K562 (cell line): Measurements from ENCODE around the gene OR8D2. TPM values are rescaled to one million over a fixed set of nuclear protein-coding genes. Genes with fewer than 3 reads are reported as not detected.

Source experiments
- ATAC-seq: fragments of 200-7000 bp; cut with Tn5 transposase; 3 replicates; pipeline ENCODE4 v1.9.1; 2020; ENCODE audit warnings: moderate library complexity
- BruUV-seq: library from RNA; stranded (reverse); fragments of 400-500 nt; replicated peaks from 2 replicates; lab custom pipeline; 2021; lab: Mats Ljungman, UMichigan
- CTCF ChIA-PET: fragments of 300-600 bp; formaldehyde crosslinking; extraction: SDS; loops from one replicate; lab custom pipeline; 2021; ENCODE audit warnings: low intra/inter-chr PET ratio; lab: Yijun Ruan, JAX
- POLR2A ChIA-PET: fragments of 300-600, 350-650 bp; sonication (Branson Sonifier 250); formaldehyde crosslinking; extraction: SDS; loops from one replicate; lab custom pipeline; 2021; ENCODE audit warnings: antibody characterized with exemption, inconsistent platforms; lab: Yijun Ruan, JAX
- DNase-seq, 4 experiments: peaks; one replicate each; pipeline versions ENCODE4 v3.0.0 to v3.0.0-alpha.2; 2011 to 2018; ENCODE audit warnings: low spot score in 3 of 4, mixed read lengths in 3 of 4; ENCODE audit errors: extremely low read depth in 1 of 4
- FAIRE-seq: peaks from 2 replicates; lab custom pipeline; 2011; peaks lifted over from hg19 to GRCh38; lab: Jason Lieb, UNC
- H2AFZ ChIP-seq: 2 replicates; pipeline ENCODE4 v1.6.0; 2011; ENCODE audit warnings: low read depth, low read length, control low read depth, inconsistent platforms
- H3K27ac ChIP-seq: fragments of 200-600 bp; 3 replicates; pipeline ENCODE4 v1.8.0; 2011; ENCODE audit warnings: low read depth, mild to moderate bottlenecking, control low read depth, inconsistent platforms, low read length, moderate library complexity, mixed read lengths; ENCODE audit errors: extremely low read depth
- H3K27me3 ChIP-seq, 2 experiments: fragments of 300-600 bp in 1 of 2; 2 replicates in 1 of 2; 3 replicates in 1 of 2; pipeline versions ENCODE4 v1.6.0 to v1.8.0; 2011; ENCODE audit warnings: inconsistent platforms in 2 of 2, low read length in 2 of 2, mild to moderate bottlenecking in 1 of 2, mixed read lengths in 1 of 2, moderate library complexity in 1 of 2; ENCODE audit not compliant: control insufficient read depth in 2 of 2, insufficient read depth in 2 of 2
- H3K36me3 ChIP-seq: fragments of 300-600 bp; 3 replicates; pipeline ENCODE4 v1.8.0; 2011; ENCODE audit warnings: mild to moderate bottlenecking, low read length, inconsistent platforms; ENCODE audit not compliant: control insufficient read depth, insufficient read depth
- H3K4me1 ChIP-seq, 2 experiments: fragments of 200-600 bp in 1 of 2; replicated peaks in 1 of 2; 2 replicates in 1 of 2; 3 replicates in 1 of 2; pipeline versions ENCODE4 v1.5.1 to v1.8.0; 2011; ENCODE audit warnings: inconsistent platforms in 2 of 2, low read length in 2 of 2, mild to moderate bottlenecking in 1 of 2, mixed read lengths in 1 of 2, moderate library complexity in 1 of 2; ENCODE audit not compliant: control insufficient read depth in 2 of 2, insufficient read depth in 2 of 2
- H3K4me2 ChIP-seq: 2 replicates; pipeline ENCODE4 v1.6.1; 2011; ENCODE audit warnings: low read length, control low read depth, inconsistent platforms, mixed read lengths; ENCODE audit not compliant: insufficient read depth
- H3K4me3 ChIP-seq: fragments of 200-600 bp; sonication (generic), shearing (Covaris generic); 2 replicates; pipeline ENCODE4 v1.5.1; 2016; ENCODE audit warnings: control low read depth, inconsistent platforms
- H3K79me2 ChIP-seq: fragments of 200-600 bp; 3 replicates; pipeline ENCODE4 v1.8.0; 2011; ENCODE audit warnings: low read length, inconsistent platforms; ENCODE audit not compliant: control insufficient read depth, insufficient read depth
- H3K9ac ChIP-seq, 2 experiments: 2 replicates each; pipeline versions ENCODE4 v1.6.0 to v1.6.1; 2011; ENCODE audit warnings: low read depth in 2 of 2, low read length in 2 of 2, control low read depth in 1 of 2, inconsistent platforms in 1 of 2, mild to moderate bottlenecking in 1 of 2, mixed read lengths in 1 of 2; ENCODE audit not compliant: insufficient read depth in 1 of 2
- H3K9me1 ChIP-seq: one replicate; pipeline ENCODE4 v1.6.0; 2011; ENCODE audit warnings: inconsistent platforms, mild to moderate bottlenecking, low read length, moderate library complexity; ENCODE audit not compliant: control insufficient read depth, insufficient read depth
- H3K9me3 ChIP-seq: replicated peaks from 2 replicates; pipeline ENCODE4 v1.5.1; 2011; ENCODE audit warnings: low read depth, low read length, inconsistent platforms; ENCODE audit not compliant: control insufficient read depth, insufficient read depth
- H4K20me1 ChIP-seq: replicated peaks from 2 replicates; pipeline ENCODE4 v1.6.1; 2011; ENCODE audit warnings: low read length, inconsistent platforms, mixed read lengths; ENCODE audit not compliant: control insufficient read depth, insufficient read depth
- ARNT ChIP-seq, 2 experiments: fragments of 450-650 bp; IDR thresholded peaks; 2 replicates each; pipeline ENCODE4 v1.6.1; 2016; ENCODE audit warnings: mild to moderate bottlenecking in 1 of 2
- ELF1 ChIP-seq: fragments of 200-800 bp; sonication (Bioruptor generic); IDR thresholded peaks from 2 replicates; pipeline ENCODE4 v1.6.1; 2016; ENCODE audit warnings: missing genetic modification characterization, missing compliant biosample characterization
- JUND ChIP-seq, 2 experiments: IDR thresholded peaks; 2 replicates in 1 of 2; 3 replicates in 1 of 2; pipeline ENCODE4 v1.6.1; 2011; ENCODE audit warnings: borderline replicate concordance in 2 of 2, low read depth in 2 of 2, low read length in 2 of 2, improper control_type of control experiment in 1 of 2, missing biosample characterization in 1 of 2, missing genetic modification characterization in 1 of 2, missing genetic modification reagents in 1 of 2
- MED1 ChIP-seq: sonication (generic); formaldehyde crosslinking; IDR thresholded peaks from 2 replicates; pipeline ENCODE4 v1.8.1; 2023; ENCODE audit warnings: missing genetic modification reagents, borderline replicate concordance
- MYC ChIP-seq, 2 experiments: fragments of 250-450 bp in 1 of 2; sonication (Bioruptor Pico) in 1 of 2; IDR thresholded peaks; 2 replicates each; pipeline versions ENCODE4 v1.5.1 to v1.6.1; 2012 to 2021; ENCODE audit warnings: low read depth in 2 of 2, borderline replicate concordance in 1 of 2, improper control_type of control experiment in 1 of 2, low read length in 1 of 2, mild to moderate bottlenecking in 1 of 2, moderate library complexity in 1 of 2
- PYGO2 ChIP-seq: fragments of 450-650 bp; IDR thresholded peaks from 2 replicates; pipeline ENCODE4 v1.6.1; 2016; ENCODE audit warnings: mild to moderate bottlenecking, missing genetic modification characterization, moderate library complexity, missing compliant biosample characterization
- STAT5B ChIP-seq: fragments of 250-450 bp; sonication (Bioruptor Pico); IDR thresholded peaks from 2 replicates; pipeline ENCODE4 v1.8.0; 2021; ENCODE audit warnings: mild to moderate bottlenecking, inconsistent platforms
- XRCC3 ChIP-seq: fragments of 450-650 bp; IDR thresholded peaks from 2 replicates; pipeline ENCODE4 v1.6.1; 2017; ENCODE audit warnings: mild to moderate bottlenecking, moderate library complexity
- ZFX ChIP-seq: sonication (generic); formaldehyde crosslinking; IDR thresholded peaks from 2 replicates; pipeline ENCODE4 v1.8.0; 2022; ENCODE audit warnings: mild to moderate bottlenecking, missing genetic modification reagents, moderate library complexity
- ZNF518B ChIP-seq: fragments of 250-450 bp; sonication (Bioruptor Pico); IDR thresholded peaks from 2 replicates; pipeline ENCODE4 v1.5.0; 2021; ENCODE audit warnings: mild to moderate bottlenecking, moderate library complexity
- in situ Hi-C: fragments of 300-500 bp; cut with MboI; formaldehyde crosslinking; loops from 4 replicates; pipeline ENCODE4 v1.15.0; 2018; ENCODE audit warnings: inconsistent platforms, mixed read lengths
- intact Hi-C: fragments of 100-400 bp; cut with micrococcal nuclease; formaldehyde crosslinking; loops from 2 replicates; pipeline ENCODE4 v1.14.2; 2022
- polyA plus RNA-seq, 8 experiments: library from polyadenylated mRNA; depleted of rRNA in 4 of 8; stranded (reverse) in 5 of 8; unstranded in 3 of 8; fragments of >200 nt; fragmentation: Nextera tagmentation in 2 of 8; fragmentation: Illumina TruSeq in 1 of 8; extraction: Ambion mirVana in 2 of 8; extraction: Trizol in 1 of 8; gene quantifications; 2 replicates each; pipeline versions ENCODE4 v1.2.1 to v1.2.3, GENCODE V29; 2011 to 2014; ENCODE audit warnings: inconsistent platforms in 1 of 8, missing spikeins in 1 of 8
- total RNA-seq, 7 experiments: library from RNA; depleted of rRNA in 6 of 7; stranded (reverse); fragments of >200 nt in 6 of 7; fragmentation: Illumina TruSeq in 2 of 7; extraction: Trizol in 2 of 7; gene quantifications; 2 replicates each; pipeline versions ENCODE4 v1.2.1 to v1.2.3, GENCODE V29; 2011 to 2021; ENCODE audit warnings: low replicate concordance in 1 of 7
- TF ChIP-seq, protein P1 (sequence below): fragments of 450-650 bp; IDR thresholded peaks from 2 replicates; pipeline ENCODE4 v1.6.1; 2018; ENCODE audit not compliant: partially characterized antibody
- TF ChIP-seq, protein P2 (sequence below): fragments of 450-650 bp; IDR thresholded peaks from 2 replicates; pipeline ENCODE4 v1.7.0; 2016; ENCODE audit warnings: borderline replicate concordance

OR8D2 gene
- total and polyA plus RNA-seq, 9 of the 15 experiments (the other 6 are each of a cell fraction or from before 2014, with no cell fraction given), result 0.06 to 0.21 TPM; not detected in 7

GRCh38 chr11:124310721-124311120 lies 9.3 kb downstream of the OR8D2 start (continued):
- TF ChIP-seq, protein P1, sequence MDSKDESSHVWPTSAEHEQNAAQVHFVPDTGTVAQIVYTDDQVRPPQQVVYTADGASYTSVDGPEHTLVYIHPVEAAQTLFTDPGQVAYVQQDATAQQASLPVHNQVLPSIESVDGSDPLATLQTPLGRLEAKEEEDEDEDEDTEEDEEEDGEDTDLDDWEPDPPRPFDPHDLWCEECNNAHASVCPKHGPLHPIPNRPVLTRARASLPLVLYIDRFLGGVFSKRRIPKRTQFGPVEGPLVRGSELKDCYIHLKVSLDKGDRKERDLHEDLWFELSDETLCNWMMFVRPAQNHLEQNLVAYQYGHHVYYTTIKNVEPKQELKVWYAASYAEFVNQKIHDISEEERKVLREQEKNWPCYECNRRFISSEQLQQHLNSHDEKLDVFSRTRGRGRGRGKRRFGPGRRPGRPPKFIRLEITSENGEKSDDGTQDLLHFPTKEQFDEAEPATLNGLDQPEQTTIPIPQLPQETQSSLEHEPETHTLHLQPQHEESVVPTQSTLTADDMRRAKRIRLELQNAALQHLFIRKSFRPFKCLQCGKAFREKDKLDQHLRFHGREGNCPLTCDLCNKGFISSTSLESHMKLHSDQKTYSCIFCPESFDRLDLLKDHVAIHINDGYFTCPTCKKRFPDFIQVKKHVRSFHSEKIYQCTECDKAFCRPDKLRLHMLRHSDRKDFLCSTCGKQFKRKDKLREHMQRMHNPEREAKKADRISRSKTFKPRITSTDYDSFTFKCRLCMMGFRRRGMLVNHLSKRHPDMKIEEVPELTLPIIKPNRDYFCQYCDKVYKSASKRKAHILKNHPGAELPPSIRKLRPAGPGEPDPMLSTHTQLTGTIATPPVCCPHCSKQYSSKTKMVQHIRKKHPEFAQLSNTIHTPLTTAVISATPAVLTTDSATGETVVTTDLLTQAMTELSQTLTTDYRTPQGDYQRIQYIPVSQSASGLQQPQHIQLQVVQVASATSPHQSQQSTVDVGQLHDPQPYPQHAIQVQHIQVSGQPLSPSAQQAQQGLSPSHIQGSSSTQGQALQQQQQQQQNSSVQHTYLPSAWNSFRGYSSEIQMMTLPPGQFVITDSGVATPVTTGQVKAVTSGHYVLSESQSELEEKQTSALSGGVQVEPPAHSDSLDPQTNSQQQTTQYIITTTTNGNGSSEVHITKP, result no peak
- TF ChIP-seq MED1, result no peak
- TF ChIP-seq STAT5B (CRISPR knock-in tag), result no peak

GRCh38 chr11:124307093-124307492 lies 12.9 kb downstream of the OR8D2 start:
- no peaks in the 10 kb centered on the region for H3K9me3 ChIP-seq
- TF ChIP-seq JUND (IDR thresholded peaks at IDR 0.05; ENCODE audit: borderline replicate concordance, low read depth, low read length) (no peak), JUND (tag; IDR thresholded peaks at IDR 0.05; ENCODE audit: borderline replicate concordance, low read depth, low read length) (no peak), MYC (IDR thresholded peaks at IDR 0.05; ENCODE audit: low read depth, low read length) (no peak), MYC (CRISPR knock-in tag; IDR thresholded peaks at IDR 0.05; ENCODE audit: borderline replicate concordance, low read depth) (no peak), ELF1 (tag) (no peak), ZNF518B (no peak), PYGO2 (no peak), ARNT (IDR thresholded peaks at IDR 0.05) (no peak), XRCC3 (no peak), ZFX (no peak)
- TF ChIP-seq, protein P2, sequence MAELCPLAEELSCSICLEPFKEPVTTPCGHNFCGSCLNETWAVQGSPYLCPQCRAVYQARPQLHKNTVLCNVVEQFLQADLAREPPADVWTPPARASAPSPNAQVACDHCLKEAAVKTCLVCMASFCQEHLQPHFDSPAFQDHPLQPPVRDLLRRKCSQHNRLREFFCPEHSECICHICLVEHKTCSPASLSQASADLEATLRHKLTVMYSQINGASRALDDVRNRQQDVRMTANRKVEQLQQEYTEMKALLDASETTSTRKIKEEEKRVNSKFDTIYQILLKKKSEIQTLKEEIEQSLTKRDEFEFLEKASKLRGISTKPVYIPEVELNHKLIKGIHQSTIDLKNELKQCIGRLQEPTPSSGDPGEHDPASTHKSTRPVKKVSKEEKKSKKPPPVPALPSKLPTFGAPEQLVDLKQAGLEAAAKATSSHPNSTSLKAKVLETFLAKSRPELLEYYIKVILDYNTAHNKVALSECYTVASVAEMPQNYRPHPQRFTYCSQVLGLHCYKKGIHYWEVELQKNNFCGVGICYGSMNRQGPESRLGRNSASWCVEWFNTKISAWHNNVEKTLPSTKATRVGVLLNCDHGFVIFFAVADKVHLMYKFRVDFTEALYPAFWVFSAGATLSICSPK, result no peak

More at GRCh38 chr11:124307093-124307492, 12.9 kb downstream of the OR8D2 start:
- intact Hi-C loops (no loop called here), in situ Hi-C loops (no loop called here)
- POLR2A ChIA-PET, result no interaction called here
- Histone ChIP-seq H3K27me3 (no peaks in the 10 kb centered on the region), H3K4me2 (no peak overlapping the region), H3K36me3 (no peaks in the 10 kb centered on the region), H3K4me3 (no peak overlapping the region), H3K79me2 (no peaks in the 10 kb centered on the region), H3K9me1 (no peaks in the 10 kb centered on the region), H3K9ac (no peak overlapping the region), H4K20me1 (no peaks in the 10 kb centered on the region), H3K27ac (no peak overlapping the region), H2AFZ (no peak overlapping the region), H3K4me1 (no peaks in the 10 kb centered on the region)
- DNase-seq (no peak), ATAC-seq (no peak), FAIRE-seq (no peak)
- no TSS peak for BruUV-seq
- CTCF ChIA-PET, result no interaction called here
